Measurements from ENCODE around the gene RBM28.

- TF ChIP-seq CTCF (IDR thresholded peaks at IDR 0.05; ENCODE audit: low read depth, low read length) = peak; percentile 7
- TF ChIP-seq POLR2A (IDR thresholded peaks at IDR 0.05; ENCODE audit: extremely low read depth, insufficient read length) = no peak
- TF ChIP-seq MYC (IDR thresholded peaks at IDR 0.05; ENCODE audit: low read depth, low read length) = no peak
- no peak for TF ChIP-seq MAX (IDR thresholded peaks at IDR 0.05; ENCODE audit: low read depth, low read length)
Observed at GRCh38 chr7:128352153-128352537, 8.4 kb upstream of the RBM28 start.

All from NB4 (cell line).